ENCODE results near the gene CPA1.

CPA1 gene

DNA sequence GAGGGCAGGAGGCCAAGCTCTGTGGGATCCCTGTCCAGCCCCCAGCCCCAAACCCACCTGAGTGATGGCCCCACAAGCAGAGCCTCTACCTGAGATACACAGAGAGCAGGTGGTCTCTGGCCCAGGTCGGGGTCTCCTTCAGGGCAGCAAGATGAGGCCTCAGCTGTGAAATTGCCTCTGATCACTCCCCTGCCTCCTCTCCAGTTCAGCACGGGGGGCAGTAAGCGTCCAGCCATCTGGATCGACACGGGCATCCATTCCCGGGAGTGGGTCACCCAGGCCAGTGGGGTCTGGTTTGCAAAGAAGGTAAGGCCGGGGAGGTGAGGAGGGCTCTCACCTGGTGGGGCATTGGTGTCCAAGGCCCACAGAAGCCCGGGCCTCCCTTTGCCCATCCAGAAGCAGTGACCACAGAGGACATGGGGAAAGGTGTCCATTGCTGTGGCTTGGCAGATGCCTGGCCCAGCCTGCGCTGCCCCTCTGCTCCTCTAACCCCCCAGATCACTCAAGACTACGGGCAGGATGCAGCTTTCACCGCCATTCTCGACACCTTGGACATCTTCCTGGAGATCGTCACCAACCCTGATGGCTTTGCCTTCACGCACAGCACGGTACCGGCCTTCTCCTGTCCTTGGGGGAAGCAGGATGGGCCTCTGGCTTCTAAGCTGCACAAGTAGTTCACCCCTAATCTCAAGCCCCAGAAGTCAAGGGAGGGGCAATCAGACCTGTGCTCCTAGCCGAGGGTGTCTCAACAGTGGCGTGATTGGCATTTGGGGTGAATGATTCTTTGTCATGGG lies 3.1 kb downstream of the CPA1 start:
- Histone ChIP-seq H3K27ac (ENCODE audit: extremely low read depth, low read depth, low read length) (no peak overlapping the region), H3K9me3 (ENCODE audit: control insufficient read depth, insufficient read depth, low read depth, low read length) (no peaks in the 10 kb centered on the region), H3K4me1 (ENCODE audit: control insufficient read depth, insufficient read depth, low read length) (no peaks in the 10 kb centered on the region), H3K36me3 (ENCODE audit: control insufficient read depth in 2 of 2, insufficient read depth in 1 of 2, low read length in 2 of 2) (no peaks in the 10 kb centered on the region), H3K4me3 (ENCODE audit: low read depth, low read length) (no peak overlapping the region)
- ChIA-PET CTCF (no interaction called here), POLR2A (no interaction called here)
- TF ChIP-seq SCRT1 (tag by site-specific recombination; IDR thresholded peaks at IDR 0.05; ENCODE audit: borderline replicate concordance) (no peak), ZSCAN18 (tag by site-specific recombination; IDR thresholded peaks at IDR 0.05) (no peak), ZNF169 (tag by site-specific recombination; IDR thresholded peaks at IDR 0.05) (no peak), BCL11B (tag by site-specific recombination; IDR thresholded peaks at IDR 0.05; ENCODE audit: low read depth) (no peak), WT1 (tag by site-specific recombination; IDR thresholded peaks at IDR 0.05) (no peak), ZNF529 (tag by site-specific recombination; IDR thresholded peaks at IDR 0.05; ENCODE audit: insufficient replicate concordance) (no peak), ZFP3 (tag by site-specific recombination; IDR thresholded peaks at IDR 0.05; ENCODE audit: low read depth) (no peak), MEIS1 (CRISPR knock-in tag; IDR thresholded peaks at IDR 0.05; ENCODE audit: borderline replicate concordance) (no peak), ZNF707 (tag by site-specific recombination; IDR thresholded peaks at IDR 0.05) (no peak), ZNF473 (tag by site-specific recombination; IDR thresholded peaks at IDR 0.05) (no peak), GLI4 (tag by site-specific recombination; IDR thresholded peaks at IDR 0.05) (no peak), REST (tag by site-specific recombination; IDR thresholded peaks at IDR 0.05) (no peak), YY1 (tag by site-specific recombination; IDR thresholded peaks at IDR 0.05) (no peak), ZNF747 (tag by site-specific recombination; IDR thresholded peaks at IDR 0.05) (no peak), ZNF629 (tag by site-specific recombination; IDR thresholded peaks at IDR 0.05) (no peak), ZNF777 (tag by site-specific recombination; IDR thresholded peaks at IDR 0.05; ENCODE audit: borderline replicate concordance) (no peak), PBX3 (CRISPR knock-in tag; IDR thresholded peaks at IDR 0.05) (no peak)
- TF ChIP-seq, protein P1, sequence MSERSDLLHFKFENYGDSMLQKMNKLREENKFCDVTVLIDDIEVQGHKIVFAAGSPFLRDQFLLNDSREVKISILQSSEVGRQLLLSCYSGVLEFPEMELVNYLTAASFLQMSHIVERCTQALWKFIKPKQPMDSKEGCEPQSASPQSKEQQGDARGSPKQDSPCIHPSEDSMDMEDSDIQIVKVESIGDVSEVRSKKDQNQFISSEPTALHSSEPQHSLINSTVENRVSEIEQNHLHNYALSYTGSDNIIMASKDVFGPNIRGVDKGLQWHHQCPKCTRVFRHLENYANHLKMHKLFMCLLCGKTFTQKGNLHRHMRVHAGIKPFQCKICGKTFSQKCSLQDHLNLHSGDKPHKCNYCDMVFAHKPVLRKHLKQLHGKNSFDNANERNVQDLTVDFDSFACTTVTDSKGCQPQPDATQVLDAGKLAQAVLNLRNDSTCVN (tag by site-specific recombination; optimal IDR thresholded peaks at IDR 0.05), result no peak

Data from HEK293 (cell line).